Mucosa of stomach (tissue), 1 donor: ENCODE measurements around the gene NLRC5.

Experiments used
- H3K27me3 ChIP-seq: one replicate; pipeline ENCODE4 v1.7.0; 2013; ENCODE audit warnings: mild to moderate bottlenecking, low read length; ENCODE audit not compliant: control insufficient read depth, insufficient read depth
- H3K36me3 ChIP-seq: one replicate; pipeline ENCODE4 v1.7.0; 2013; ENCODE audit warnings: low read length; ENCODE audit not compliant: control insufficient read depth, insufficient read depth
- H3K4me1 ChIP-seq: one replicate; pipeline ENCODE4 v1.7.0; 2013; ENCODE audit warnings: mild to moderate bottlenecking, low read length; ENCODE audit not compliant: control insufficient read depth, insufficient read depth
- H3K4me3 ChIP-seq: one replicate; pipeline ENCODE4 v1.7.0; 2013; ENCODE audit warnings: low read length
- H3K9ac ChIP-seq: one replicate; pipeline ENCODE4 v1.7.0; 2013; ENCODE audit warnings: mild to moderate bottlenecking, low read length, moderate library complexity
- H3K9me3 ChIP-seq: one replicate; pipeline ENCODE4 v1.7.0; 2013; ENCODE audit warnings: mild to moderate bottlenecking, low read length, moderate library complexity; ENCODE audit not compliant: control insufficient read depth
- donor health status: Pancreatic carcinoma.

The NLRC5 gene

DNA sequence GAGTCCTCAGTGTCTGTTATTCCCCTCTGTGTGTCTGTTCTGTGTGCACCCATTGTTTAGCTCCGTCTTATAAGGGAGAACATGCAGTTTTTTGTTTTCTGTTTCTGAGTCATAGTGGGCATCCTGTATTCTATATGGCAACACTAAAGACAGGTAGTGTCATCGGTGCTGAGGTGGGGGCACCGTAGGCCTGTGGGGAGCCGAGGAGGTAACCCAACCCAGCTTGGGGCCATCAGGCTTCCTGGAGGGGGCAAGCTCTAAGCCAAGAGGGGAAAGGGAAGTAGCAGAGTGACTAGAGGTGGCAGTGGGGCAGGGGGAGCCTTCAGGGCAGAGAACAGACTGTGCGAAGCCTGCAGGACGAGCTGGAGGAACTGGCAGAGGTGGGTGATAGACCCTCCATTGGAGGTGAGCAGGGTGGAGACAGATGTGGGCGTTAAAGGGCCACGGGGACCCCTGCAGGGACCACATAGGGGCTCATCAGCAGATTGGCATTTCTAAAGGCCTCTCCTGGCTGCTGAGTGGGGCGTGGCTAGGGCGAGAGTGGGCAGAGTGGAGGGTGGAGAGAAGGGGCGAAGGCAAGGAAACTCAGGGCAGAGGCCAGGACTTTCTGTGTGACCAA lies 139.5 kb downstream of the NLRC5 start:
- Histone ChIP-seq H3K27me3 (no peaks in the 10 kb centered on the region), H3K4me3 (no peak overlapping the region), H3K4me1 (no peaks in the 10 kb centered on the region), H3K9ac (no peak overlapping the region), H3K36me3 (no peaks in the 10 kb centered on the region), H3K9me3 (no peaks in the 10 kb centered on the region)

DNA sequence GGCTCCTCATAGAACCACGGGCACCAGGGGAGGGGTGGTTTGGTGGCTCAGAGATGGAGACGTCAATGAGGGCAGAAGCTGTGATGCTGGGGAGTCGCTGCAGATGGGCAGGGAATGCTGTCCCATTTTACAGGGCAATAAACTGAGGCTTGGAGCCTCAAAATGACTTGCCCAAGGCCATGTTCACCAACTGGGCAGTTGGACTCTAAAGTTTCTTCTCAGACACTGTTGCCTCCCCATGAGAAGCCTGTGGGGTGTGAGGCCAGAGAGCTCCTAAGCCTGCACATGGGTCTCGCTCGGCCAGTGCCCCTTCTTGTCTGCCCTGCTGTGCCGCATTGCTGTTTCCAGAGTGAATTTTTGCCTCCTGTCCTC lies 141.6 kb downstream of the NLRC5 start:
- Histone ChIP-seq H3K9me3 (no peaks in the 10 kb centered on the region), H3K36me3 (no peaks in the 10 kb centered on the region), H3K27me3 (no peaks in the 10 kb centered on the region), H3K9ac (no peak overlapping the region), H3K4me3 (no peak overlapping the region), H3K4me1 (peaks cover 3% of the 10 kb centered on the region)

DNA sequence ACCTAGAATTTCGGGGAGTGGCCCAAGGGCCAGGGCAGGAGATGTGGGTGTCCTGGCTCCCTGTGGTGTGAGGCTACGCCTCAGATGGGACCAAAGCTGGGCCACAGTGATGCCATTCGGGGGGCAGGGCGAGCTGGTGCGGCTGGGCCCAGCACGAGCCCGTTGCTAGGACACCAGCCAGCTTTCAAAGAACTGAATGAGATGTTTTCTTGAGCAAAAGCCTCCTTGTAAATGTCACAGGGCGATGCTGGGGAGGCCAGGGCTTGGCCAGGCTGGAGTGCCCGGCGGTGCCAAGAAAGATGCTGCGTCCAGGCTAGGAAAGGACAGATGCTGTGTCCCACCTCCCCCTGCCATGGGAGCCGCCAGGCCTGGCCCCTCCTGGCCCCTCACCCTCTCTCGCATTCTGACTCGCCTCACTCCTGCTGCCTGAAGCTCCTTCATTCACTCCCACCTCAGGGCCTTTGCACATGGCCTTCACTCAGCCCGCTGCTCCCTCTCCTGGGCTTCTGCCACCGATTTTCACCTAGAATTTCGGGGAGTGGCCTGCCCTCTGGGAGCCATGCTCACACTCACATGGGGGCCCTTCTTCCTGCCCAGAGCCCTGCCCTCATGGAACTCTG lies 142.1 kb downstream of the NLRC5 start:
- peaks cover 3% of the 10 kb centered on the region for H3K4me1 ChIP-seq
- H3K9ac ChIP-seq = no peak overlapping the region
- no peaks in the 10 kb centered on the region for H3K36me3 ChIP-seq
- no peaks in the 10 kb centered on the region for H3K27me3 ChIP-seq
- H3K4me3 ChIP-seq = no peak overlapping the region
- H3K9me3 ChIP-seq = no peaks in the 10 kb centered on the region

DNA sequence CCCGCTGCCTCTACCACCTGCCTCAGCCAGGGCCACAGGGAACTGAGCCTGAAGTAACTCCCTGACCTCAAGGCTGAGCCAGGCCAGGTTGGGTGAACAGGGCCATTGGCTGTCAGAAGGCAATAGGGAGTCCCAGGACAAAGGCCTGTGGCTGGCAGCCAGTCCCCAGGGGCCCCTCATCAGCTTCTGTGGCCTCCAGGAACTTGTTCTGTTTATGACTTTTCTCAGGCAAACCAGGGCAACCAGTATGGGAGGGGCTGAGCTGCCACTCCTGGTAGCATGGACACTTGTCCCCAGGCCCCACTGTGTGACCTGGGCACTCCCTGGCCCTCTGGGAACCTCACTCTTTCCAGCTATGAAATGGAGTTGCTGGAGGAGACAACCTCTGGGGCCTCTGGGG lies 143.1 kb downstream of the NLRC5 start:
- Histone ChIP-seq H3K9me3 (no peaks in the 10 kb centered on the region), H3K4me1 (peaks cover 3% of the 10 kb centered on the region), H3K4me3 (no peak overlapping the region), H3K36me3 (no peaks in the 10 kb centered on the region), H3K27me3 (no peaks in the 10 kb centered on the region), H3K9ac (no peak overlapping the region)

DNA sequence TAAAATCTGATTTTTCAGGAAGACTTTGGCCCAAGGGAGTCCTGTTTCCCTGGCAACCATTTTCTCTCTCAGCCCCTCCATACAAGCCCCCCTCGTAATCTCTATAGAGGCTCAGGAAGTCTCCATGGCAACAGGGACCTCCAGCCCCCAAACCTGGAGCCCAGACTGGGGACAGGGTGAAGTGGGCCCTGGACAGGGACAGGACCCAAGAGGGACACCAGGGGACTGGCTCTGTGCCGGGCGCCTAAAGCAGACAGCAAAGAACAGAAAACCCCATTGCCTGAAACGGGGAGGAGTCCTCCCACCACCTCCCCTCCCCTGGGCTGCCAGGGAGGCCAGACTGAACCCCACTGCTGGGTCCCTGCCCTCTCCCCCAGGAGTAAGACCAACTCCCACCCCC lies 143.7 kb downstream of the NLRC5 start:
- no peaks in the 10 kb centered on the region for H3K27me3 ChIP-seq
- H3K9ac ChIP-seq = no peak overlapping the region
- no peaks in the 10 kb centered on the region for H3K9me3 ChIP-seq
- H3K4me3 ChIP-seq = no peak overlapping the region
- no peaks in the 10 kb centered on the region for H3K36me3 ChIP-seq
- H3K4me1 ChIP-seq = peaks cover 3% of the 10 kb centered on the region
